Measurements from ENCODE around the gene KIAA1549.

The KIAA1549 gene

GRCh38 chr7:138879356-138879755 lies 101.8 kb downstream of the KIAA1549 start:
- DNase-seq, result no peak

GRCh38 chr7:138878856-138879255 lies 102.3 kb downstream of the KIAA1549 start:
- no peak for DNase-seq

- no peak for DNase-seq
Observed at GRCh38 chr7:138878051-138878450, 103.1 kb downstream of the KIAA1549 start.

GRCh38 chr7:138876326-138876725 lies 104.9 kb downstream of the KIAA1549 start:
- no peak for DNase-seq

GRCh38 chr7:138875794-138876193 lies 105.4 kb downstream of the KIAA1549 start:
- DNase-seq, result peak; percentile 46

GRCh38 chr7:138873220-138873892 lies 107.8 kb downstream of the KIAA1549 start:
- DNase-seq, result no peak

- DNase-seq, result no peak
Observed at GRCh38 chr7:138872576-138872975, 108.6 kb downstream of the KIAA1549 start.

GRCh38 chr7:138871814-138872090 lies 109.4 kb downstream of the KIAA1549 start:
- DNase-seq, result no peak

- DNase-seq, result no peak
Observed at GRCh38 chr7:138871065-138871813, 110.0 kb downstream of the KIAA1549 start.

- no peak for DNase-seq
Observed at GRCh38 chr7:138869353-138869752, 111.8 kb downstream of the KIAA1549 start.

- no peak for DNase-seq
Observed at GRCh38 chr7:138868711-138869110, 112.5 kb downstream of the KIAA1549 start.

GRCh38 chr7:138867744-138868143 lies 113.4 kb downstream of the KIAA1549 start:
- no peak for DNase-seq

GRCh38 chr7:138866353-138866752 lies 114.8 kb downstream of the KIAA1549 start:
- no peak for DNase-seq

GRCh38 chr7:138865843-138866242 lies 115.3 kb downstream of the KIAA1549 start:
- DNase-seq, result no peak

GRCh38 chr7:138864667-138865066 lies 116.5 kb downstream of the KIAA1549 start:
- DNase-seq, result no peak

GRCh38 chr7:138863931-138864330 lies 117.3 kb downstream of the KIAA1549 start:
- DNase-seq, result no peak

GRCh38 chr7:138861051-138861450 lies 120.1 kb downstream of the KIAA1549 start:
- DNase-seq, result no peak

- no peak for DNase-seq
Observed at GRCh38 chr7:138857728-138858127, 123.5 kb downstream of the KIAA1549 start.

GRCh38 chr7:138854115-138854645 lies 127.0 kb downstream of the KIAA1549 start:
- DNase-seq, result no peak

- no peak for DNase-seq
Observed at GRCh38 chr7:138853448-138853847, 127.7 kb downstream of the KIAA1549 start.

- no peak for DNase-seq
Observed at GRCh38 chr7:138852469-138852868, 128.7 kb downstream of the KIAA1549 start.

GRCh38 chr7:138849701-138850100 lies 131.5 kb downstream of the KIAA1549 start:
- no peak for DNase-seq

- no peak for DNase-seq
Observed at GRCh38 chr7:138848056-138848980, 132.9 kb downstream of the KIAA1549 start.
